Activated T-cell treated with anti-CD3 and anti-CD28 coated beads, Interleukin-2, amount 50 U/mL, for 72 hours (primary cell): Measurements from ENCODE around the gene TCAIM. TPM values are rescaled to one million over a fixed set of nuclear protein-coding genes. Genes with fewer than 3 reads are reported as not detected.
"Not testable (repeated sequence)": the region's sequence is repeated elsewhere in the genome, so short reads cannot be mapped to it uniquely, and the experiment has no call there.

Source experiments
- ATAC-seq, 2 donors: fragments of 150-1000 bp; cut with Tn5 transposase; replicated peaks in 1 of 2; 2 replicates each; pipeline ENCODE4 v1.10.0; 2021; ENCODE audit warnings: moderate library complexity in 2 of 2, mild to moderate bottlenecking in 1 of 2
- DNase-seq, 2 donors: peaks; one replicate each; pipeline ENCODE4 v3.0.0; 2021 to 2022; ENCODE audit warnings: mixed read lengths in 1 of 2
- H3K27ac Mint-ChIP-seq: one replicate; pipeline ENCODE4 v1.8.0; 2022; ENCODE audit warnings: mild to moderate bottlenecking, moderate library complexity, mixed read lengths
- H3K27me3 Mint-ChIP-seq: one replicate; pipeline ENCODE4 v1.8.0; 2022; ENCODE audit warnings: low read depth, mixed read lengths
- H3K36me3 Mint-ChIP-seq, 2 donors: one replicate each; pipeline ENCODE4 v1.8.0; 2022; ENCODE audit warnings: mixed read lengths in 2 of 2, mild to moderate bottlenecking in 1 of 2; ENCODE audit not compliant: insufficient read depth in 2 of 2
- H3K4me1 Mint-ChIP-seq: one replicate; pipeline ENCODE4 v1.8.0; 2022; ENCODE audit warnings: low read depth, mixed read lengths
- H3K4me3 Mint-ChIP-seq, 2 donors: one replicate each; pipeline ENCODE4 v1.8.0; 2022; ENCODE audit warnings: mild to moderate bottlenecking in 2 of 2, mixed read lengths in 2 of 2, moderate library complexity in 2 of 2
- H3K9me3 Mint-ChIP-seq, 2 donors: one replicate each; pipeline ENCODE4 v1.8.0; 2022; ENCODE audit warnings: mixed read lengths in 2 of 2
- total RNA-seq, 2 donors: library from RNA; stranded (reverse); gene quantifications; one replicate each; pipeline ENCODE4 v1.2.3, GENCODE V29; 2022

The TCAIM gene
- total RNA-seq, 2 donors from 2014 or later, result 23.4 to 25.3 TPM

DNA sequence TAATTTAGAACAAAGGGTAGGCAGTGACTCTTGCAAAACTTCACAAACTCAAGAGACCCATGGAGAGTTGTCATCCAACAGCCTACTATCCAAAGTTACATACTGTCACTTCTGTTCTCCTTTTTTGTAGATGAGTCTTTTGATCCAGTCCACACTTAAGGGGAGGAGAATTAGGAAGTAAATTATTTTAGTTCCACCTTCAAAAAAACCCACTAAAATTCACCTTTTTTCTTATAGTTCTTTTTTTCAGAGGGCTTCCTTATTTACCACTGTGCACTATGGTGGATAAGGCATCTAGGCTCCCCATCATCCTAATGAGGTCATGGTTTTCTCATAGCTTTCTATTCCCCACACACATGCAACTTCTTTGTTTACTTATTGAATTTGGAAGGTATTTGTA lies 8.6 kb upstream of the TCAIM start:
- H3K4me3 Mint-ChIP-seq, result no peak overlapping the region
- DNase-seq, result no peak
- no peaks in the 10 kb centered on the region for H3K9me3 Mint-ChIP-seq
- H3K27me3 Mint-ChIP-seq, result peaks cover 23% of the 10 kb centered on the region
- H3K4me1 Mint-ChIP-seq, result no peaks in the 10 kb centered on the region
- H3K27ac Mint-ChIP-seq, result no peak overlapping the region
- no peaks in the 10 kb centered on the region for H3K36me3 Mint-ChIP-seq
- ATAC-seq, result no peak

DNA sequence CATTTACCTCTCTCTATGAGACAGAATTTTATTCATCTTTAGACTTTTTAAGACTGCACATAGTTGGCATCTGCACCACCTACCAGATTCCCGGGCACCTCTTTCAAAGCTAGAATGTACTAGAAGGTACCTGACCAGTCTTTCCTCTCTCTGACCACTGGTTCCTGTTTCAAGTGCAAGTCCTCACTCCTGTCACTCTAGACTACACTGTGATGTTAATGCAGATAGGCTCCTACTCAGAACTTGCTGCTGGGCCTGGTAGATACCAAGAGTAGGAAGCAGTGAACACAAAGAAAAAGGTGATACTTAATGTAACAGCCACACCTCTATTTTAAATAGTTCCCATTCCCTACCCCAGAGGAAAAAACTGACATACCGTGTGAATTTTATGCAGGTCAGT lies 8.1 kb upstream of the TCAIM start:
- no peak for DNase-seq
- H3K4me3 Mint-ChIP-seq, result no peak overlapping the region
- no peak overlapping the region for H3K27ac Mint-ChIP-seq
- no peak for ATAC-seq
- H3K36me3 Mint-ChIP-seq, result no peaks in the 10 kb centered on the region
- H3K4me1 Mint-ChIP-seq, result no peaks in the 10 kb centered on the region
- H3K9me3 Mint-ChIP-seq, result no peaks in the 10 kb centered on the region
- peaks cover 21% of the 10 kb centered on the region for H3K27me3 Mint-ChIP-seq

DNA sequence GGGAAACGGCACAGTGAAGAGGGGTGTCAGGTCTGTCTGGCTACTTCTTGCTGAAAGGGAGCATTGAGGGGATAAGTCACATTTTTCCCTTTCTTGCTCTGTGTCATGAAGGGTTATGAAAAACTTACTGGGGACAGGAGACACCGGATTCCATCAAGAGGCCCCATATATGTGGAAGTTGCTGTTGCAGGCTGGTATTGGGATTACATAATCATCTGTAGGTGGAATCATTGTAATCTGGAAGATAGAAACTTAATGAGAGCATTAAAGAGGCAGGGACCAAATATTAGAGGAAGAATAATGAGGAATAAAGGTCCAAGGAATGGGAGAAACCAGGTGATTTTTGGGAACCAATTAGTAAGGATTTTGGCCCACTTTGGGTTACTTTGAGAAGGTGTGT lies 4.2 kb upstream of the TCAIM start:
- H3K27ac Mint-ChIP-seq, result no peak overlapping the region
- H3K4me3 Mint-ChIP-seq, result no peak overlapping the region
- peaks cover 16% of the 10 kb centered on the region for H3K27me3 Mint-ChIP-seq
- peaks cover 12% of the 10 kb centered on the region for H3K4me1 Mint-ChIP-seq
- H3K36me3 Mint-ChIP-seq, result peaks cover 0 to 2% of the 10 kb centered on the region in 2 donors
- ATAC-seq (no peak), DNase-seq (no peak)
- H3K9me3 Mint-ChIP-seq, result no peaks in the 10 kb centered on the region

DNA sequence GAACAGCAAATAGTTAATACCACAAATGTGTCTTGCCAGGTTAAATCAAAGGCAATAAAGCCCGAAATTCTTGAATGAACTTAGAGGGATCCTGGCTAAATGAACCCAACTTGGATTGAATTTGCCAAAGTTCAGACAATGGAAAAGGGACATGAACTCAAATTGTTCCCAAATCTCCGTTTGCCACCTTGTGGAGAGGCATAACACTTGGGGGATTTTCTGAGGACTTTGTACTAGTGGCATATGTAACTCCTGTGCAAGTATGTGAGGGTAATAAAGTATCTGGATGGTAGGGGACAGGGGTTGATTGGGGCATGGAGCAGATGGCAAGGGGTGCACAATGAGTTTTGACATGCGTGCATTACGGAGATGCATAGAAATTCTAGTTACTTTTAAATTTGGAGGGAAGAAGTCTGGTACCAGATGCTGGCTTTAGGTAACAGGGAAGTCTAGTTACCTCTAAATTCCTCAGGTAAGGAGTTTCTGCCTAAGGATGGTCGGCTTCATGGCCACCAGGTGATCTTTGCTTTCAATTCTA lies 1.2 kb upstream of the TCAIM start:
- DNase-seq (no peak), ATAC-seq (no peak)
- Mint-ChIP-seq H3K27ac (peak overlapping the region; percentile 98), H3K36me3 (peaks cover 0 to 4% of the 10 kb centered on the region in 2 donors), H3K4me1 (peaks cover 28% of the 10 kb centered on the region), H3K9me3 (no peaks in the 10 kb centered on the region), H3K4me3 (peak overlapping the region; percentile 96 to 98), H3K27me3 (peaks cover 16% of the 10 kb centered on the region)

DNA sequence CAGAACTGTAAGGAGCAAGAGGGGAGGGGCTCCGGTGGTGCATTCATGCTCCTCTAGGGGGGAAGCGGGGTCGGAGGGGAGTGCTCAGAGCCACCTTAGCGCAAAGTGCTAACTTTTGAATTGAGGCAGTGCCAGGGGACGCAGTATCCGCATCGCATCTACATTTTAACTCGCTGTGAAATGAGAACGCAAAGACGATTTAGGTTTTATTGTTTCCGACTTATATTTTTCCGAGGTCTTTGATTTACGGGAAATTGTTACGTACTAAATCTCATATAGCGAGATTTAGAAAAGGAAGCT lies 212 bp downstream of the TCAIM start:
- ATAC-seq (no peak), DNase-seq (no peak)
- no peaks in the 10 kb centered on the region for H3K9me3 Mint-ChIP-seq
- peaks cover 0 to 4% of the 10 kb centered on the region in 2 donors for H3K36me3 Mint-ChIP-seq
- peaks cover 8% of the 10 kb centered on the region for H3K27me3 Mint-ChIP-seq
- H3K27ac Mint-ChIP-seq, result peak overlapping the region; percentile 98
- H3K4me1 Mint-ChIP-seq, result peaks cover 28% of the 10 kb centered on the region
- peak overlapping the region; percentile 96 to 98 for H3K4me3 Mint-ChIP-seq

DNA sequence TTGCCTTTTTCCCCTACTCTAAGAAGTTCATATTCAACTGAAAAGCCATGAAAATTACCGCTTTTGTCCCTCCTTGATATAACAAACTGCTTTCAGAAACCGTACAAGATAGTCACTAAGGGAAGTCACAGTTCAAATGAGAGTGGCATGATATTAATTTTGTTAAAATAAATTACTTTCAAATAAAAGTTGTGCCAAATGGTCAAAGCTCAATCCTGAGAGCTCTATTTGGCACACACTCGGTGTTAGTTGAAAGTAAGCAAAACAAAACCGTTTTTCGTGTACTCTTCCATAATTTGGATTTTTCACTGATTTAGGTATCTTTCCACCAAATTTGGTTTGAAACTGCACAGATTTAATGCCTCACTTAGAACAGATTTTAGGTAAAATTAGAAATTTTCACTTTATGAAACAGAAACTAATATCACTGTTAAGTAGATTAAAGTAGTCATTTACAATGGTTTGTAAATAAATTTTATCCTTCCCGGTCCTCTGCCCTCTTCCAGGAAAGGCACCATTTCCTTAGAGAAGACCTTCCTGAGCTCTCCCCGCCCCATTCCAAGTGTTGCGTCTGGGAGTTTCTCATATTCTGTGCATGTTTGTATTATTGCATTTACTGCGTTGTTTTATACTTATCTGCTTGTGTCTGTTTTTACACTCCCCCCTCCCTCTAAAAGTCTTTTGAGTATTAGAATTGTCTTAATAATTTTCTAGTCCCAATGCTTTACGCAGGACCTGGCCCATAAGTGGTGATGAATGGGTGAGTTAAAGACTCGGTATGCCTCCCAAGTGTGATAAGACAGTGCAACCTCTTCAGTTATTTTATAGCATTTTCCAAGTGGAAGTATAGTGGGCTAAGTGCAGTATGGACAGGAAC lies 853 bp downstream of the TCAIM start:
- H3K36me3 Mint-ChIP-seq, result peaks cover 0 to 4% of the 10 kb centered on the region in 2 donors
- H3K4me3 Mint-ChIP-seq, result peak overlapping the region; percentile 96 to 98
- H3K27me3 Mint-ChIP-seq, result peaks cover 3% of the 10 kb centered on the region
- H3K4me1 Mint-ChIP-seq, result peaks cover 28% of the 10 kb centered on the region
- DNase-seq (no peak), ATAC-seq (no peak)
- peak overlapping the region; percentile 98 for H3K27ac Mint-ChIP-seq
- H3K9me3 Mint-ChIP-seq, result no peaks in the 10 kb centered on the region

DNA sequence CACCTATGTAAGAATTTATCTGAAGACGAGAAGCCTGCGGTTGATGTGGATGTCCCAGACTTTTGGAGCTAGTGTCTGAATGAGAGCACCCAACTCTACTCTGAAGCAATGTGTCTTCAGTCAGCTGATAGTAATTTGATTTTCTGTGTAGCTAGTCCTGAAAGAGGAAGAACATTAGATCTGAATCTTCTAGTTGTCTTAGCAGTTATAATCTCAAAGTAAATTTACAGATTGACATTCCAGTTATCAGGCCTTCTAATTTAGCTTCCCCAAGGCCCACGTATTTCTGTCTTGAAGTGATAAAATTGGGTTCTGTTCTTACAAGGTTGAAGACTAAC lies 1.5 kb downstream of the TCAIM start:
- Mint-ChIP-seq H3K4me3 (peak overlapping the region; percentile 96 to 98), H3K27ac (peak overlapping the region; percentile 95)
- no peak for DNase-seq

DNA sequence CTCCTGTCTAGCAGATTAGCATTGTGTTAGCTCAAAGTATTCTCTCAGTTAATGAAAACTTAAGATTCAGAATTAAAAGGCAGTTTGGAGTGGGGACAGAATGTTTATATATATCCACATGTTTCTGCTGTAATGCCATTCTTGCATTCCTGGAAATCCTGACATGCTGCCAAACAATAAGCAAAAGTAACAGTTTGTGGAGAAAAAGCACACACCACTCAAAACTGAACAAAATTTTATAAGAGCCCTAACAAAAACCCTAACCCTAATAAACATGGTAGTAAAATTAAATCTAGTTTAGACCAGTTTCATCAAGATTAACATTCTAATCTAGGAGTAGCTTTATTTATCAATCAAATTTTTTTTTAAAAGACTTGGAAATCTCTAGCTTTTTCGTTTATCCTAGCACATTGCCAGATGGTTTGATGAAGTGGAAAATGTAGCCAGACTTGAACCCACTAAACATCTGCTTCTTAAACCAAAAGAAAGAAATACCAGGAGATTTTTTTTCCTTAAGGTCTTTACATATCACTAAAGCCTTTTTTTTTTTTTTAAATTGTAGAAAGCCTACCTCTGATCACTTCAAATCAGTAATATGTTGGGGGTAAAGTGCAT lies 3.7 kb downstream of the TCAIM start:
- Mint-ChIP-seq H3K36me3 (peaks cover 0 to 4% of the 10 kb centered on the region in 2 donors), H3K4me3 (no peak overlapping the region), H3K27me3 (no peaks in the 10 kb centered on the region), H3K4me1 (peaks cover 25% of the 10 kb centered on the region), H3K27ac (no peak overlapping the region), H3K9me3 (no peaks in the 10 kb centered on the region)
- DNase-seq, result no peak
- ATAC-seq, result no peak

More for the DNA sequence above, 1.5 kb downstream of the TCAIM start:
- no peaks in the 10 kb centered on the region for H3K27me3 Mint-ChIP-seq
- peaks cover 28% of the 10 kb centered on the region for H3K4me1 Mint-ChIP-seq
- no peak for ATAC-seq
- peaks cover 0 to 4% of the 10 kb centered on the region in 2 donors for H3K36me3 Mint-ChIP-seq
- no peaks in the 10 kb centered on the region for H3K9me3 Mint-ChIP-seq

DNA sequence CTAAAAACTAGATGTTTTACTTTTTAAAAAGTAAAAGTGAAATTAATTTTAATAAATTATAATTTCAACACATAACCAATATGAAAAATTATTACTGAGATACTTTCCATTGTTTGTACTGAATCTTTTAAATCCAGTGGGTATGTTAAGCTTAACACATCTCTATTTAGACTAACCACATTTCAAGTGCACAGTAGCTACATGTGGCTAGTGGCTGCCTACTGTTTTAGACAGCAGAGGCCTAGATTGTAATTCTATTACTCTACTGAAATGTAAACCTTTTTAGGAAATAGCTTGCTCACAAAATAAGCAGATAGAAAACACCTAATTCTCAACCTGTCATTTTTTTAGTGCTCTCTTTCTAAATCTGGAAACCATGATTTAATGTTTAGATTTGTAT lies 4.9 kb downstream of the TCAIM start:
- no peak for ATAC-seq
- no peaks in the 10 kb centered on the region for H3K27me3 Mint-ChIP-seq

DNA sequence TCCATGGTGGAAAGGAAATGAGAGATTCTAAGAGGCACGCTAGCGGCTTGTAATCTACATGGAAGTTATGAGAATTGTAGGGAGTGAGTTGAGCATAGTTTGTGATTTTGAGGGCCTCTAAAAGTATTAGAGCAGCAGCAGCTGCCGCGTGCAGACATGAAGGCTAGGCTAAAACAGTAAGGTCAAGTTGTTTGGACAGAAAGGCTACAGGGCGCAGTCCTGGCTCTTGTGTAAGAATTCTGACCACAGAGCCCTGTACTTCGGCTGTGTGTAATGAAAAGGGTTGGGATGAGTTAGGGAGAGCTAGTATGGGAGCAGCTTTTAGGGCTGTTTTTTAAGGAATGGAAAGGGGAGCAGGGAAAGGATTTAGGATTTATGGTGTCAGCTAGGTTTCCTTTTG lies 8.0 kb downstream of the TCAIM start:
- not testable (repeated sequence) for H3K4me1 Mint-ChIP-seq, H3K27me3 Mint-ChIP-seq, DNase-seq, H3K36me3 Mint-ChIP-seq, ATAC-seq, H3K9me3 Mint-ChIP-seq, H3K27ac Mint-ChIP-seq, H3K4me3 Mint-ChIP-seq

More for the DNA sequence above, 4.9 kb downstream of the TCAIM start:
- Mint-ChIP-seq H3K36me3 (peaks cover 0 to 4% of the 10 kb centered on the region in 2 donors), H3K27ac (no peak overlapping the region), H3K4me1 (peaks cover 19% of the 10 kb centered on the region), H3K9me3 (no peaks in the 10 kb centered on the region), H3K4me3 (no peak overlapping the region)
- no peak for DNase-seq

DNA sequence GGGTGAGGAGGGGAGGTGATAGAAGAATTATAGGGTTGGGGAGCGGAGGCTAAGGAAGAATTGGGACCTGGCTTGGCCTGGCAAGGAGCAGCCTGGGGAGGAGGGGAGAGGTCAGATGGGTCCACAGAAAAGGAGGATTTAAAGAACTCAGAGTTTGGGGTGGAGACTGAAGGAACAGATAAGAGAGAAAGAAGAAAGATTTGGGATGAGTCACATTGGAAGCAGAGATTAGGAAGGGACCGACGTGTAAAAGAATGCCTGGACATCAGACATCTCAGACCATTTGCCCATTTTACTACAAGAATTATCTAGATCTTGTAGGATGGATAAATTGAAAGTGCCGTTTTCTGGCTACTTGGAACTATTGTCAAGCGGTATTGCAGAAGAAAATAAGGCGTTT lies 10.4 kb downstream of the TCAIM start:
- H3K27me3 Mint-ChIP-seq, result no peaks in the 10 kb centered on the region
- H3K4me3 Mint-ChIP-seq, result no peak overlapping the region
- H3K9me3 Mint-ChIP-seq, result no peaks in the 10 kb centered on the region
- H3K27ac Mint-ChIP-seq, result peak overlapping the region; percentile 18
- DNase-seq (no peak), ATAC-seq (no peak)
- peaks cover 0 to 3% of the 10 kb centered on the region in 2 donors for H3K36me3 Mint-ChIP-seq
- no peaks in the 10 kb centered on the region for H3K4me1 Mint-ChIP-seq

DNA sequence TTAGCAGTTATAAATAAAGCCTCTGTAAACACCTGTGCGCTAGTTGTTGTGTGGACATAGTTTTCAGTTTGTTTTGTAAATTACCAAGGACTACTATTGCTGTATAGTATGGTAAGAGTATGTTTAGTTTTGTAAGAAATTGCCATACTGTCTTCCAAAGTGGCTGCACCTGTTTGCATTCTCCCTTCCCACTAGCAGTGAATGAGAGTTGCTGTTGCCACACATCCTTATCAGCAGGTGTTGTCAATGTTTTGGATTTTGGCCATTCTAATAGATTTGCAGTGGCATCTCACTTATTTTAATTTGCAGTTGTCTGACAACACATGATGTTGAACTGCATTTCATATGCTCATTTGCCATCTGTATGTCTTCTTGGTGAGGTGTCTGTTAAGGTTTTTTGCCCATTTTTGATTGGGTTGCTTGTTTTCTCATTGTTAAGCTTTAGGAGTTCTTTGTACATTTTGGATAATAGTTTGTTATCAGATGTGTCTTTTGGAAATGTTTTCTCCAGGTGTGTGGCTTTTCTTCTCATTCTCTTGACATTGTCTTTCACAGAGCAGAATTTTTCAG lies 14.9 kb downstream of the TCAIM start:
- no peak for ATAC-seq
- DNase-seq, result no peak
- Mint-ChIP-seq H3K27me3 (no peaks in the 10 kb centered on the region), H3K4me3 (no peak overlapping the region), H3K36me3 (peaks cover 0 to 3% of the 10 kb centered on the region in 2 donors), H3K27ac (no peak overlapping the region), H3K9me3 (no peaks in the 10 kb centered on the region), H3K4me1 (no peaks in the 10 kb centered on the region)

DNA sequence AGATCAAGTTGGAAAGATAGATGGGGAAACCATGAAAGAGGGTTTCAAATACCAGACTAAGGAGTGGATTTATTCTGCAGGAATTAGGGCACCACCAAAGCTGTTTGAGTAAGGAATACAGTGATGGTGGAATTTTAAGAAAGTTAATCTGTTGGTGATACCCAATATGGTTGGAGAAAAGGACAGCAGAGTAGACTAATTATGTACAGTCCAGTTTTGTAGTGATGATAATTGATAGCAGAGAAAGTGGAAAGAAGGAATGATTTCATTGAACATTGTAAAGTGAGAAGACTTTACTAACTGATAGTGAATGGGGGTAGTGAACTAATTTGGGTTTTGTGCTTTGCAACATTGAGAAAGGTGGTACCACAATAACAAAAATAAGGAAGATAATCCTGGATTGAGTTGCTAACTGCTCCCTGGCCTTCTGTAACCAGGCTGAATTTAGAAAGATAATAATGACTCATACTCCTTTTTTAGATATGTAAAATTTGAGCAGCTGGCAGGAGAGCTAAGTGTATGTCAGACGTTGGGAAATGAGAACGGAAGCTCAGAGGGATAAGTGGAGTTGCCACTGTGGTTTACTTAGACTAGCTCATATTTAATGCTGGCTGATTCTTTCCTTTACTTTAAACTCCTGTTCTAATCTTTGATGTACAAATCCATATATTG lies 16.9 kb downstream of the TCAIM start:
- H3K36me3 Mint-ChIP-seq, result peaks cover 0 to 3% of the 10 kb centered on the region in 2 donors
- H3K4me3 Mint-ChIP-seq, result no peak overlapping the region
- H3K4me1 Mint-ChIP-seq, result no peaks in the 10 kb centered on the region
- no peaks in the 10 kb centered on the region for H3K9me3 Mint-ChIP-seq
- ATAC-seq (no peak), DNase-seq (no peak)
- no peaks in the 10 kb centered on the region for H3K27me3 Mint-ChIP-seq
- no peak overlapping the region for H3K27ac Mint-ChIP-seq
